NCI-H2081 (cell line): ENCODE measurements around the gene MYH3.
"Not testable (repeated sequence)": the region's sequence is repeated elsewhere in the genome, so short reads cannot be mapped to it uniquely, and the experiment has no call there.

Source experiments
- DNase-seq, 2 experiments: peaks; one replicate each; lab custom pipeline; 2025; lab: John Stamatoyannopoulos, UW

The MYH3 gene

DNA sequence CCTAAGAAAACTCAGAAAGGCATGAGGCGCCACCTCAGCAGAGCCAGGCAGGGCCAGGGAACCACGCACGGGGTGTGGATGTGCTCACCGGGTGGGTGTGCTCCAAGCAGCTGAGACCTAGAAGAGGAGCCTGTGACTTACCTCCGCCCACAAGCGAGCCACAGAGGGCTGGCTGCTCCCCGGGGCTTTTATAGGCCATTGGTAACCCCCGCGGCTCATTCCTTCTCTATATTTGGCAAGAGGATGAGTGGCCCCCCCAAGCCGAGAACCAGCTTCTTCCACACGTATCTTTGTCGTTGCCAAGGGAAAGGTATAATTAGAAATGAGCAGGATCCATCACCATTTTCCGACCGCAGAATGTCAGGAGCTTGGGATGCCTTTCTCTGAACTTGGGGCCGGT lies at the start of gene MYH3:
TSS of gene MYH3 (minus strand) at position 162 of the 400 bp plus-strand sequence. CDS start 2,245 bp downstream, outside the sequence.
- no peak for DNase-seq

DNA sequence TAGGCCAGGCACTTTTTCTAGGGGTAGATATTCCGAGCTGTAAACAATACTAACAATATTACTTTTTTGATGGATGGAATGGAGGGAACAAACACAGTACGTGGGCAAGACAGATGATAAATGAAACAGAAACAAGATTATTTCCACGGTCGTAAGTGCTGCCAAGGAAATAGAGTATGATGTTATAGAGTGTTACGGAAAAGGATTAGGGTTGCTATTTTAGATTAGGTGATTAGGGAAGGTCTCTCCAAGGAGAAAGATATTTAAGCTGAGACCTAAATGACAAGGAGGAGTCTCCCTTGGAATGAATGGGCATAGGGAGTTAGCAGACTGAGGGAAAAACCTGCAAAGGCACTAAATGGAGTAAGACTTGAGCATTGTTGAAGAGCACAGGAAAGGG lies 48.6 kb upstream of the MYH3 start:
- no peak for DNase-seq

DNA sequence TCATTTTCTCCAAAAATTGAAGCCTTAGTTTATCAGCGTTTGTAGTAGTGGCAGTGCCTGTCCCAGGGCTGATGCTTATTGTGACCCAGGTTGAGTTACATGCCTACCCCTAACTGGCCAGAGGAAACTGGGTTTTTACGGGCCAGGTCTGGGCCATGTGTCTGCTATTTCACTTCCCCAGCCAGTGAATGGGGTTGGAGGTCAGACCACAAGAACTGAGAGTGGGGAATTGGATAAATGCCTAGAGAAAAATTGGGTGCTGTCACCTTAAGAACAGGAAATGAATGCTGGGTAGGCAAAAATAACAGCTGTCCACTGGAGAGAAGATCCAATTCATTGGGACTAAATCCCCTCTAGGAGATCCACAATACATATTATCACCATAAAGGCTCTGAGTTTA lies 45.5 kb upstream of the MYH3 start:
- no peak for DNase-seq

DNA sequence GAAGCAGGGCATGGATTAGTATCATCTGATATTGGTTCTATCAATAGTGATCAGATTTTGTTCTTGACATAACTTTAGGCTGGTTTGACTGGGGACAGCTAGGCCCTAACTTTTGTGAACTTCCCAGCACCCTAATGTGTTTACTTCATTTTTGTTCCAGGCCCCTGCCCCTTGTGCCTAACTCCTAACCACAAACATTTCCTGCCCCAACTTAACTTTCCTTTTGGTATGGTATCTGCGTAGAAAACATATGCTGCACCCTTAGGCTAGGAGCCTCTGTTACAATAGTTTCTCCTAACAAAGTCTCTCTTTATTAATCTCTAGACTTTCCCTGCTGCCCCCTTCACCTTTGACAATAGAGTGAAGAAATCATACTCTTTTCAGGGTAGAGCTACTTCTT lies 42.7 kb upstream of the MYH3 start:
- no peak for DNase-seq

DNA sequence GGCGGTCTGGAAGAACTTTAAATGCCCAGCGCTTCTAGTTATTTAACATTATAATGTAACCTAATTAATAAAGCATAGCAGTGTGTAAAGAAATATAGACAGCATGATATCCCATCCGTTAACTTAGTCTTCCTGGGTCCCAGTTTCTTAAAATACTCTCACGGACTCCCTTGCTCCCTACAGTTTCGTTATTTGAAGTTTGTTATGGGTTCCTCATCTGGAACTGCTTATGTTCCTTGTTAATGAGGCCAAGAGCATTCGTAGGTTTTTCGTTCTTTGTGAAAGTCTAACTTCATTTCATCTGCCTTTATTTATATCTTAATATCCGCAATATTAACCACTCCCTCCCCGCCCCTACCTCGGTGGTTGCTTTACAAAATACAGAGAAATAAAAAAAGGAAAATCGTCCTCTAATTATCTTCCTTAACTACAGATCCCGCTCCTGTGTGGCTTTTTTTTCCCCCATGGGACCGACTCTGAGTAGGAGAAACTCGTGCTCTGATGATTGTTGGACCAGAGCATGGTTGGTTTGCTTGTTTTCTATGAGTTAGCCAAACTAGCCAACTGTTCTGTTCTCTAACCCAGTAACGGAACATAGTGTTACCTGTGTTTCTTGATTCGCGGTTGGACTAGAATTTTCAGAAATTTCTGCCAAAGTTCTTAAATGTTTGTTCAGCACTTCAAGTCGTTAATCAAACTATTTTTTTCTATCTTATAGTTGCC lies 41.1 kb upstream of the MYH3 start:
- no peak for DNase-seq

DNA sequence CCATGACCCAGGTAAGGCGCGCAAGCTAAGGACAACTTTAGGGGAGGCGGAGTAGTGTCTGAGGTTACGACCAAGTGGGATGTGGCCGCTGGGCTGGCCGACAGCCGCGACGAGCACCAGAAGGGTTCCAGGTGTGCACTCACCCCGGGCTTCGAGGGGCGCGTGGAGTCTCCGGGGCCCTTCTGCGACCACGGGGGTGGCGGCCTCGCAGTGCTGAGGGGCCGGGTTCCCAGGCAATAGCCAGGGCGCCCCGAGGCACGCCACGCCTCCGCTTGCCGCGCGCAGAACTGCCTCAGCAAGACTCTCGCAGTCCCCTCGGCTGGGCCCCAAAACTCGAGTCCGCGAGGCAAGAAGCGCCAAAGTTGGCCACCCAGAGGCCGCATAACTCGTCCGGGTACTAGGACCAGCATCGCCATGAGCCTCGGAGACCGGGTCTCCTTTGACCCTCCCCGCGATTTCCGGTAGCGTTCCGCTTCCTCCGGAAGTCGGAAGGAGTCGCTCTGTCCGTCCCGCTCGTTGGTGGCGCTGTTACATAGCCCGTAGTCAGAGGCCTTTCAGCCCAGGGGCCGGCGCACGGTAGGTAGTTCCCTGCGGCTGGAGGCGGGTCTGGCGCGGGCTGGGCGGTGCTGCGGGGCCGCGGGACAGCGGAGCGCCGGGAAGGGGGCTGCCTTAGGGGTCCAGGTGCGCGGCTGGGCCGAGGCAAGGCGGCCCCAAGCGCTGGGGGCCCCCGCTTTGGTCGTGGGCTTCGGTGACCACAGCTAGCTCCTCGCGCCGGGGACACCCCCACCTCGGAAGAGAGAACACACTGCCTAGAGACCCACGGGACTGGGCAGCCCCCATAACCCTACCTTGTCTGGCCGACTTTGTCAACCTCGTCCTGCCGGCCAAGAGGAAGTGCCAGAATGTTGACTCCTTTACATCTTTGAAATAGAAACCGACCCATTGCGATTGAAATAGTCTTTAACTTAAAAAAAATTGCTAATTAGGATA lies 40.3 kb upstream of the MYH3 start, which contains the start of the genes ADPRM and SCO1:
TSS of gene ADPRM (plus strand) at position 503 of the 990 bp plus-strand sequence. CDS start 7,333 bp downstream, outside the sequence.
TSS of gene SCO1 (minus strand) at position 442 of the 990 bp plus-strand sequence. CDS start at position 416, 26 bp downstream.
- peak; percentile 84 to 89 for DNase-seq

DNA sequence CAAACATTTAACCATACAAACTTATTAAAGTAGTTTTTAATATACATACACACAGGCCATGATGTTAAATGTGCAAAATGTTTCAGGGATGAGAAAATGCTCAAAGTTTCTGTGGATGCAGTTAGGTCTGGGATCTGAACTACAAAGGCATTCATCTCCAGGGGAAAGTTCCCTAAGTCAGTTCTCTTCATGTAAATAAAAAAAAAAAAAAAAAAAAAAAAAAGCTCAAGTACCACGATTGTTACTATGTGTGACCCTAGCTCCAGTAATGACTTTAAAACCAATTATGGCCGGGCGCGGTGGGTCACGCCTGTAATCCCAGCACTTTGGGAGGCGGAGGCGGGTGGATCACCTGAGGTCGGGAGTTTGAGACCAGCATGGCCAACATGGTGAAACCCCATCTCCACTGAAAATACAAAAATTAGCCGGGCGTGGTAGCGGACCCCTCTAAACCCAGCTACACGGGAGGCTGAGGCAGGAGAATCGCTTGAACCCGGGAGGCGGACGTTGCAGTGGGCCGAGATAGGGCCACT lies 38.8 kb upstream of the MYH3 start:
- DNase-seq = not testable (repeated sequence)

DNA sequence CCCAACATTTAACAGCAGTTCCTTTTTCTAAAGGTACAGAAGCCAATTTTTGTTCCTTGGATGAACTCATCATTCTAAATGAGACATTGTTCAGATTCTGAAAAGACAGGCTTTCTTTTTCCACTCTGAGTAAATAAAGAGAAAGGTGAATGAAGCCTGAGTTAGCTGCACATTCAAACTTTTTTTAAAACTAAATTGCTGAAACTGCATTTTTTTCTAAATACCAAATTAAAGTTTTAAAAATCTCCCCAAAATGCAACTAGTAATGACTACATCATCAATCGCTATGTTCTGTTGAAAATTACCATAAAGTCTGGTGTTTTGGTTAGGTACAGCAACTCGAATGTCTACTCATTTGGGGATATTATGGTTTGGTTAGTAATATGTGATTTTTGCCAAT lies 30.4 kb upstream of the MYH3 start:
- no peak for DNase-seq

DNA sequence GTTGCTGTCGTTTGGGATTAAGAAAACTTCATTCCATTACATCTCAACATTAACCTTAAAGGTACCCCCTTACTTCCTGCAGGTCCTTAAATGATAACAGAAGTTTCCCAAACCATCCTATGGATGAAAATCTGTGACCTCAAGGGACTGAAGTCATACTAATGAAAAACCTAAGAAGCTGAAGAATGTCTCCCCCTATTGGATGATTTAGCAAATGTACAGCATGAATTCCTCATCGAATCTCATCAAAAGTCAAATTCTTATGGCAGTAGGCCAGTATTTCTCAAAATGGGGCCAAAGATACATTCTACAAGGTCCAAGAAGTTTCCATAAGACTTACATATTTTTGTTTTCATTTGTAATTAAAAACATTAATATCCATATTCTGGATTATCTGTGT lies 26.7 kb upstream of the MYH3 start:
- no peak for DNase-seq

DNA sequence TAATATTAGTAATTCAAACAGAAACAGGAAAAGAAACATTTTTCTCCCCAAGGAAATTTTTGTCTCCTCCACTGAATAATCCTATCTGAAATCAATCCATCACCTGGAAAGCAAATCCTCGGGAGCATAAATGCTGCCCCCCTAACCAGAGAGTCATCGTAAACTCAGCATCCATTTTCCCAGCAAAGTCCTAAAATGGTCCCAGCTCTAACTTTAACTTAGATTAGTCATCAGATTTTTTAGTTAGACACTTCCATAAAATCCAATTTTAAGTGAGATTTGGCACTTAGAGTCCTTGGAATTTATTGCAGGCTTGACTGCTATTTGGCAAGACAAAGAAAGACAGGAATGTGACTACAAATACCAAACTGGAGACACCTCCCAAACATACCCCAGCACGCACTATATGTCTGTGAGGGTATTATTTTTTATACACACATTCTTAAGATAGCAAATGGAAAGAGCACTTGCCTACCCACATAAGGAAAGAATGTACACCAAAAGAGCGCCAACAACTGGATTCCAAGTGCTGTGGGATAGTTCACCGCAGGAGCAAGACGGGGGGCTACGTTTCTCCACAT lies 24.8 kb upstream of the MYH3 start:
- DNase-seq = no peak

DNA sequence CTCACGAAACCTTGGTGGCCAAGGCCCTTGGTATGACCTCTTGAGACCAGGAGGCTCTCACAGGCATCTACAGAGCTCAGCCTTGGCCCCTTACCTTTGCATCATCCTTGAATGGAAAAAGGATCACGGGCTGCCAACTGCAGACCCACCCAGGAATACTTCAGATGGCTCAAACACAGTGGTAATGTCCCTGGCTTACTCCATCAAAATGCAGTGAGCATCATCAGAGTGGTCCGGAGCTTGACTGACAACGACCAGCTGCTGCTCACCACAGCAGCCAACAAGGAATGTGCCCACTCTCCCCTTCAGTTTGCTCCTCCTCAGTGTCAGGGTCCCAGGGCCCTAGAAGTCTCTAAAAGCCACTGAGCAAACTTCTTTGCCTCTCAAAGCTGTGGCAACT lies 17.6 kb upstream of the MYH3 start:
- DNase-seq = no peak

DNA sequence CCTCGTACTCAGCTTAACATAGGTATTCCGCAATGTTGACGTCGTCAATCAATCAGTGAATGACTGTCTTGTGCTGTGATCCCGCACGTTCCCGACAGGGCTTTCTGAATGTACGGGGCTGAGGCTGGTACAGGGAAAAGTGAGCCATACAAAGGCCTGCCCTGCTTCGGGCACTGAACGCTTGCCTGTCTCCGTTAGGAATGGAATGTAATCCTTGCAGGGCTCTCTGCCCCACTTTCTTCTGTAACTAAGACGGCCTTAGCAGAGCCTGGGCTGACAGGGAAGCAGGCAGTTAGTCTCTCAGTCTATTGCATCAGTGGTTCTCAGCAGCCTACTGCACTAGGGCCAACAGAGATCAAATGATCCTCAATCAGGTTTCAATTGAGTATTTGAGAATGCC lies 16.2 kb upstream of the MYH3 start:
- DNase-seq = no peak

DNA sequence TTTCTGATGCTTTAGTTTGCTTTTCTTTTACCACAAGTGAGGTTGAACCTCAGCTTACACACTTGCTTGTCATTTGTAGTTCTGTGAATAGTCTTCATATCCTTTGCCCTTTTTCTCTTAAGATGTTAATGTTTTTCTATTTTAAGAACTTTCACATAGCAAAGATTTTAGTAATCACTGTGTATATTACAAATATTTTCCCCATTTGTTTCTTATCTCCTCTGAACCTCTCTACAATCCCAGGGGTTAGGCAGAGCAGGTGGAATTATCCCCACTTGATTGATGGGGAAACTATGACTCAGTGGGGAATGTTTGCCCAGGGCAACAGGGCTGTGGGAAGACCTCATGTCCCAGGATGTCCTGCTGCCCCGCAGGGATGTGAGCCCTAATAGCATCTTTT lies 11.7 kb upstream of the MYH3 start:
- DNase-seq = no peak

DNA sequence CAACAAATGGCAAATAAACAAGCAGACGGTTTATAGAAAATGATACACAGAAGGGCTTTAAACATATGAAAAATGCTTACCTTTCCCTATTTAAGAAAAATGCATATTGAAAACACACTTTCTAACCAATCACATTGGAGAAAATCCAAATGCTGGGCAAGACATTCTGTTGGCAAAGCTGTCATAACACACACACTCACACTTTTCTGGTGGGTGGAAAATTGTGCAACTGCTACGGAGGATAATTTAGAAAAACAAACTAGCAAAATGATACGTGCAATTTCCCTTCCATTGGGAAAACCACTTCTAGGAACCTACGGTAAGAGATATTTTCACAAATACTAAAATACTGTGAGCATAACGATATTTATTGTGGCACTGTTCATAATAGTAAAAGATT lies 9.8 kb upstream of the MYH3 start:
- no peak for DNase-seq

DNA sequence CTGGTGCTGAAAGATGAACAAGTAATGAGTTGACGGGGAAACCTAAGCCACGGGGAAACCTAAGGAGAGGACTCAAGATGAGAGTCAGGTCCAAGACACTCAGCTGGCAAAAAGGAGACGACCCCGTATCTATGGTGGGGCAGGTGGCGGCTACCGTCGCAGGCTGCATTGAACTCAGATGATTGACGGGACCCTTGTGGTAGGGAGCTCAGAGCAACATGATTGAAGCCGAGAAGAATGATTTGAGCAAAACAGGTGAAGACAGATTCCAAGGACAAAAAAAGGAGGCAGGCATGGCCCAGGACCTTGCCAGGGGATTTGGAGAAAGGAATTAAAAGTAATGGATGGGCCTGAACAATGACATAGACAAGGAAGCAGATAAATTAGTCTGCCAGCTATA lies 7.5 kb upstream of the MYH3 start:
- DNase-seq = no peak

DNA sequence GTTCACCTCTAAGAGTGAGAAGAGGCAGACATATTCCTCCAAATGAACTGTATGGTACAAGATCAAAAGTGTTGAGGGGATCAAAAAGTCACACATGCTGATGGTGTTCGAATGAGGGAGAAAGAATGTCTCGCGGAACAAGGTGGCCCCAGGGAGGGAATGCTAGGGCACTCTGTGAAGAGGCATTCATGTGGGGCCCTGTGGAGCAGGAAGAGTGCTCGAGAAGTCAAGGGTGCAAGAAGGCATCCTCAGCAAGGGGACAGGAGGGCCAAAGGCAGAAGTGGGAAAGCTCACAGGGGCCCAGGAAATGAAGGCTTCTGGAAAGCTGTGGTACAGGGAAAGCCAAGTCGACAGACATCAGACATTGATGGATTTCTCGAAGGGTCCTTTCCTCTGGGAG lies 6.1 kb upstream of the MYH3 start:
- DNase-seq = no peak

DNA sequence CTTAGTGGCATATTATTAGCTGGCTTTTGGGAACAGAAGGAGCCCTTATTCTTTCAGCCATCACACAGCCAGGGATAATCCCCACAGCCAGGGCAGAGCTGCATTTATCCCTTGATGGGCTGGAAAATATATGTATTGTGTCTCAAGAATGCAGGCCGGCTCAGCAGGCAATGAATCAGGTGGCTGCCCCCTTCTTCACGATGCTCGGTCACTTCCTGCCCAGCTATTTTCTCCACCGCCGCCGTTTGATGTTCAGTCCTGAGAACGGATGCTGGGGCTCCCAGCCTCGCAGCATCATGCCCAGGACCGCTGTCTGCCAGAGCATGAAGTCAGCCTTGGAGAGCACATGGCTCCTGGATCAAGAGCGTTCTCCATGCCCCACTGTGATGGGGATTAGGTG lies 4.3 kb upstream of the MYH3 start:
- no peak for DNase-seq

DNA sequence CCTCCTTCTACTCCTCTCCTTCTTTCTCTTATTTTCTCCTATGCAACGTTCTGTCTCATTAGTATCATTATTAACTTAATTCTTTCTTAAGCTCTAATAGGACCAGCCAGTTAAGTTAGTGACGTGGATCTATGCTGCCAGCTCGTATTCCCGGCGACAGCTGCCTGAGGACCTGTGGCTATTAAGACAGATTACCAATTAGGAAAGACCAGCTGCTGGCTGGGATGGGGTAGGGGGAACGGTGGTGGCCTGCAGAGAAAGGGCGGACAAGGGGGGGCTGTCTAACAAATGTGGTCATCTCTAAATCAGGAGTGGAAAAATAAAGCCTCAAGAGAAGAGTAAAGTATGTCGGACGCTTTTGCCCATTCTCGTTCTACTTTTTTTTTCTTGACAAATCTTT lies 770 bp upstream of the MYH3 start:
- DNase-seq = no peak

DNA sequence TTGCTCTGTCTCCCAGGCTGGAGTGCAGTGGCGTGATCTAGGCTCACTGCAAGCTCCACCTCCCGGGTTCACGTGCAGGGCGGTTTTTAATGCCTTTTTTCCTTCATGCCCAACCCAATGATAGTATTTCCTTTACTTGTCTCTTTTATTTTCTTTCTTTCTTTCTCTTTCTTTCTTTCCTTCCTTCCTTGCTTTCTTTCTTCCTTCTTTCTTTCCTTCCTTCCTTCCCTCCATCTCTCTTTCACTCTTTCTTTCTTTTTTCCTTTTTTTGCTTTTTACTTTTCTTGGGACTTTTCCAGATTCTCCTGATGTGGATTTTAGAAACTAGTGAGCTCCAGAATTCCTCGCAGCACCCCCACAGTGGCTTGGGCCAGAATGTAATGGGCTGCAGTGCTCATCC lies 3.1 kb downstream of the MYH3 start:
- no peak for DNase-seq

DNA sequence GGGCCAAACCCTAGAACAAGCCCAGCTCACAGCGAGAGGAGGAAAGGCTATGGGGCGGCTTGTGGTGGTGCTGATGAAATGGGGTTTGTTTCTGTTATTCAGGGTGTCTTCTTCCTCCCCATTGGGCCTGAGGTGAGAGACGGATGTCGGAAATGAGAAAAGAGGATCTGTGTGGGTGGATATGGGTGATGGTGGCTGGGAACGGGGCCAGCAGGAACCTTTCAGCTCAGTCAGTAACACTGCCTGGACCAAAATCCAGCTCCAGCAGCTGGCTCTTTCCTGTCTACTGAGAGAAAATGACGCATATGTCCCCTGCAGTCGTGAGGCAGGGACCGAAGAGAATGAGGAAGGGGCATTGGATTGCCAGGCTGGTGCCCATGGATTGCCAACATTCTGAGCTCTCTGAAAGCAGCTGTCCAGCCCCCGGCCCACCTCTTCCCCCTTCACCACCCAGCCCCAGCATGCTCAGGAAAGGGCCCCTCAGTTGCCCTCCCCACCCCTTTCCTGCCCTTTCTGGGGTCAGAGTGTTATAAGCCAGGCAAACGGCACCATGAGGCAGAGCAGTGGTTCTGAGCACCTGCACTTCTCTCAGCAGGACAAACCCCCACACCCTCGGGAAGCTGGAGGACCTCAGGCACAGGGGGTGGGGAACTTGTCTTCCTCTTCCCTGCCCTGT lies 4.0 kb downstream of the MYH3 start:
- no peak for DNase-seq

DNA sequence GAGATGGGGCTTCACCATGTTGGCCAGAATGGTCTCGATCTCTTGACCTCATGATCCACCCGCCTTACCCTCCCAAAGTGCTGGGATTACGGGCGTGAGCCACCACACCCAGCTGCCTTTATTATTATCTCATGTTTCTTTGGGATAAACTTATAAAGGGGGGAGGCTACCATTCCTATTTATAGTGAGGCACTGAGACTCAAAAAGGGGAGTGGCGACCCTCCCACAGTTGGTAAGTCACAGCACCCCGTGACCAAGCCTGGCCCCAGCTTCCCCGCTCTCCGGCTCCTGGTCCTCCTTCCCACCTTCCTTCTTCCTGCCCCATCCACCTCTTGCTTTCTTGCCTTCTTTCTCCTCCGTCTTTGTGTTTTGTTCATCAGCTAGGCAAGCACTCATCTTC lies 5.2 kb downstream of the MYH3 start:
- DNase-seq = no peak

DNA sequence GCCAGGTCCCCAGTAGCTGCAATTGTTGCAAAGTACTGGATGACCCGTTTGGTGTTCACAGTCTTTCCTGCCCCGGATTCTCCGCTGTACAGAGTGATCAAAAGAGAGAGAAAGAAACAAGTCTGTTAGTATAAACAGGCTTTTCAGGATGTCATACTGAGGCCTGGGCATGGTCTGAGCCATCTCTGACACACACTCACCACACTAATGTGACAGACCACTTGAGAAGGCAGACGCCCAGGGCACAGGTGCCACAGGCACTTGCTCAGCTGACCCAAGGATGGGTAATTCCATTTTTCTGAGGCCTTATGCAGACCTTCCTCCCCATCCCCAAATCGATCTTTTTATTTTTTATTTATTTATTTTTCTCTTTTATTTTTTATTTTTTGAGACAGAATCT lies 7.5 kb downstream of the MYH3 start:
- DNase-seq = no peak
